ENCODE results near the gene ZNF518B.

Gene ZNF518B

GRCh38 chr4:10457255-10457801 is at the start of gene ZNF518B:
Gene ZNF518B (minus strand): TSS chr4:10457426. CDS start chr4:10446328, 11,098 bp downstream.
- TF ChIP-seq GATA3 (IDR thresholded peaks at IDR 0.05; ENCODE audit: low read depth, low read length) (no peak), GATA2 (IDR thresholded peaks at IDR 0.05; ENCODE audit: low read depth, low read length) (no peak)

- TF ChIP-seq GATA2 (IDR thresholded peaks at IDR 0.05; ENCODE audit: low read depth, low read length) (no peak), GATA3 (IDR thresholded peaks at IDR 0.05; ENCODE audit: low read depth, low read length) (no peak)
Observed at GRCh38 chr4:10506077-10506476, 48.9 kb upstream of the ZNF518B start.

GRCh38 chr4:10504570-10505179 is 47.4 kb upstream of the ZNF518B start:
- TF ChIP-seq GATA3 (IDR thresholded peaks at IDR 0.05; ENCODE audit: low read depth, low read length) (no peak), GATA2 (IDR thresholded peaks at IDR 0.05; ENCODE audit: low read depth, low read length) (no peak)

GRCh38 chr4:10502717-10503116 is 45.5 kb upstream of the ZNF518B start:
- TF ChIP-seq GATA2 (IDR thresholded peaks at IDR 0.05; ENCODE audit: low read depth, low read length) (no peak), GATA3 (IDR thresholded peaks at IDR 0.05; ENCODE audit: low read depth, low read length) (no peak)

- no peak for TF ChIP-seq GATA3 (IDR thresholded peaks at IDR 0.05; ENCODE audit: low read depth, low read length)
- TF ChIP-seq GATA2 (IDR thresholded peaks at IDR 0.05; ENCODE audit: low read depth, low read length): no peak
Observed at GRCh38 chr4:10500776-10501175, 43.5 kb upstream of the ZNF518B start.

GRCh38 chr4:10496200-10496599 is 39.0 kb upstream of the ZNF518B start:
- no peak for TF ChIP-seq GATA2 (IDR thresholded peaks at IDR 0.05; ENCODE audit: low read depth, low read length)
- TF ChIP-seq GATA3 (IDR thresholded peaks at IDR 0.05; ENCODE audit: low read depth, low read length): no peak

- TF ChIP-seq GATA2 (IDR thresholded peaks at IDR 0.05; ENCODE audit: low read depth, low read length) (no peak), GATA3 (IDR thresholded peaks at IDR 0.05; ENCODE audit: low read depth, low read length) (no peak)
Observed at GRCh38 chr4:10495651-10496050, 38.4 kb upstream of the ZNF518B start.

- TF ChIP-seq GATA3 (IDR thresholded peaks at IDR 0.05; ENCODE audit: low read depth, low read length): no peak
- no peak for TF ChIP-seq GATA2 (IDR thresholded peaks at IDR 0.05; ENCODE audit: low read depth, low read length)
Observed at GRCh38 chr4:10492464-10492863, 35.2 kb upstream of the ZNF518B start.

GRCh38 chr4:10491401-10491800 is 34.2 kb upstream of the ZNF518B start:
- no peak for TF ChIP-seq GATA3 (IDR thresholded peaks at IDR 0.05; ENCODE audit: low read depth, low read length)
- TF ChIP-seq GATA2 (IDR thresholded peaks at IDR 0.05; ENCODE audit: low read depth, low read length): no peak

GRCh38 chr4:10490996-10491395 is 33.8 kb upstream of the ZNF518B start:
- TF ChIP-seq GATA3 (IDR thresholded peaks at IDR 0.05; ENCODE audit: low read depth, low read length): no peak
- no peak for TF ChIP-seq GATA2 (IDR thresholded peaks at IDR 0.05; ENCODE audit: low read depth, low read length)

- TF ChIP-seq GATA2 (IDR thresholded peaks at IDR 0.05; ENCODE audit: low read depth, low read length): no peak
- no peak for TF ChIP-seq GATA3 (IDR thresholded peaks at IDR 0.05; ENCODE audit: low read depth, low read length)
Observed at GRCh38 chr4:10482913-10483312, 25.7 kb upstream of the ZNF518B start.

GRCh38 chr4:10480616-10481015 is 23.4 kb upstream of the ZNF518B start:
- no peak for TF ChIP-seq GATA2 (IDR thresholded peaks at IDR 0.05; ENCODE audit: low read depth, low read length)
- TF ChIP-seq GATA3 (IDR thresholded peaks at IDR 0.05; ENCODE audit: low read depth, low read length): no peak

GRCh38 chr4:10478621-10479020 is 21.4 kb upstream of the ZNF518B start:
- no peak for TF ChIP-seq GATA3 (IDR thresholded peaks at IDR 0.05; ENCODE audit: low read depth, low read length)
- TF ChIP-seq GATA2 (IDR thresholded peaks at IDR 0.05; ENCODE audit: low read depth, low read length): no peak

GRCh38 chr4:10470505-10470904 is 13.3 kb upstream of the ZNF518B start:
- TF ChIP-seq GATA2 (IDR thresholded peaks at IDR 0.05; ENCODE audit: low read depth, low read length) (no peak), GATA3 (IDR thresholded peaks at IDR 0.05; ENCODE audit: low read depth, low read length) (no peak)

GRCh38 chr4:10466161-10466560 is 8.9 kb upstream of the ZNF518B start:
- TF ChIP-seq GATA2 (IDR thresholded peaks at IDR 0.05; ENCODE audit: low read depth, low read length) (no peak), GATA3 (IDR thresholded peaks at IDR 0.05; ENCODE audit: low read depth, low read length) (no peak)

All from SH-SY5Y (cell line).